Activated naive CD4-positive, alpha-beta T cell (primary cell): ENCODE results near the gene STARD8.

Source experiments
- DNase-seq, 4 experiments: peaks; one replicate each; lab custom pipeline; 2025; lab: John Stamatoyannopoulos, UW

STARD8 gene

GRCh38 chrX:68693481-68694434, 46.3 kb downstream of the STARD8 start:
- DNase-seq, result no peak

GRCh38 chrX:68694435-68695205, 47.2 kb downstream of the STARD8 start:
- DNase-seq, result no peak

GRCh38 chrX:68695206-68695845, 47.9 kb downstream of the STARD8 start:
- DNase-seq, result no peak

- no peak for DNase-seq
Observed at GRCh38 chrX:68696267-68696990, 49.0 kb downstream of the STARD8 start.

- DNase-seq, result no peak
Observed at GRCh38 chrX:68697036-68697435, 49.6 kb downstream of the STARD8 start.

- no peak for DNase-seq
Observed at GRCh38 chrX:68697465-68698125, 50.1 kb downstream of the STARD8 start.

- DNase-seq, result no peak
Observed at GRCh38 chrX:68698942-68699341, 51.5 kb downstream of the STARD8 start.

GRCh38 chrX:68699960-68700746, 52.7 kb downstream of the STARD8 start:
- no peak for DNase-seq

GRCh38 chrX:68703369-68703768, 55.9 kb downstream of the STARD8 start:
- no peak for DNase-seq

- no peak for DNase-seq
Observed at GRCh38 chrX:68703846-68704245, 56.4 kb downstream of the STARD8 start.

- DNase-seq, result no peak
Observed at GRCh38 chrX:68705986-68706385, 58.5 kb downstream of the STARD8 start.

GRCh38 chrX:68708503-68709290, 61.2 kb downstream of the STARD8 start:
- DNase-seq, result no peak

DNA sequence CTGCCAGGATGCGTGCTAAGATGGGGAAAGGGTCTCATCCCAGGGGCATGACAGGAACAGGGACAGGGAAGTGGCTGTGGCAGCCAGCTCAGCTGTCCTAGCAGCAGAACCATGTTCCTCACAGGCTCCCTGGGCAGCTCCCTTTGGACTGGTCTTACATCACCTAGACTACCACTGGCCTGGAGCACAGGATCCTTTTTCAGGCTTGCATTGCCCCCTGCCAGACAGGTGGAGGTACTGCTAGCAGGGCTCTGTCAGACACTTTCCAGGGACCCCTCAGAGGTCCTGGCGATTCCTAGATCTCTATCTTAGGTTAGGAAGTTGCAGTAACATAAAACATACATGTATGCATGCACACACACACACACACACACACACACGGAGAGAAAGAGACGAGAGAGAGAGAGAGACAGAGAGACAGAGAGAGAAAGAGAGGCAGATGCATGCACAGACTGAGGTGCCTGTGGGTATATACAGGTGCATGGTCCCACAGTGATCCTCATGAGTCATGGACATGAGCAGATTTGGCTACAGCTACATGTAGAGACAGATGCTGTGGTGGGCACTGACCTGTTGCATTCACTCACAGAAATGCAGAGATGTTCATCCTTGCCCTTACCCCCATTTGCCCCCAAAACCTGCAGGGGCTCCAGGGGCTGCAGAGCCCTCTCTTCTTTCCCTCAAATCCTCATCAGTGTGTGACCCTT, 63.6 kb downstream of the STARD8 start:
- no peak for DNase-seq

DNA sequence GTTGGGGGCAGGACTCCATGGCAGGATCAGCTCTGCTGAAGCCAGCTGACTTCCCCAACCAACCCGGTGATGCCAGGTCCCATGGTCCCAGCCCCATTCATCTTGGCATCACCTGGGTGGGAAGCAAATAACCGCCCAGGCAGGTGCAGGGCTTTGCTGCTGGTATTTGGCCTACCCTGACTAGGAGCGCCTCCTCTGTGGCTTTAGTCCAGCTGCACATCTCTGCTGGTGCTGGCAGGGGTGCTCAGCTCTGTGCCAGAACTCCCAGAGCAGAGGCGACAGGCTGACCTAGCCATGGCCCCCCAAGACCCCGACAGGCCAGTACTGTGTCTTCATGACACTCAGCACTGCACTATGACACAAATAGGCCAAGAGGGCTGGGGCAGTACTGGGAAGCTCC, 64.4 kb downstream of the STARD8 start:
- no peak for DNase-seq

- DNase-seq, result no peak
Observed at GRCh38 chrX:68714856-68715255, 67.4 kb downstream of the STARD8 start.

DNA sequence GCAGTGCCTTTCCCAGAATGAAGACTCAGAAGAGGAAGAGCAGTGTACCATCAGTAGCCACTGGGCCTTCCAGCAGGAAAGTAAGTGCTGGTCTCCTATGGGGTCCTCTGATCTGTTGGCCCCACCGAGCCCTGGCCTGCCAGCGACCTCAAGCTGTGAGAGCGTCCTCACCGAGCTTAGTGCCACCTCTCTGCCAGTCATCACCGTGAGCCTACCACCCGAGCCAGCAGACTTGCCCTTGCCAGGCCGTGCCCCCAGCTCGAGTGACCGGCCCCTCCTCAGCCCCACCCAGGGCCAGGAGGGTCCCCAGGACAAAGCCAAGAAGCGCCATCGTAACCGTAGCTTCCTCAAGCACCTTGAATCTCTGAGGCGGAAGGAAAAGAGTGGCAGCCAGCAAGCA, 69.7 kb downstream of the STARD8 start:
- DNase-seq, result no peak

DNA sequence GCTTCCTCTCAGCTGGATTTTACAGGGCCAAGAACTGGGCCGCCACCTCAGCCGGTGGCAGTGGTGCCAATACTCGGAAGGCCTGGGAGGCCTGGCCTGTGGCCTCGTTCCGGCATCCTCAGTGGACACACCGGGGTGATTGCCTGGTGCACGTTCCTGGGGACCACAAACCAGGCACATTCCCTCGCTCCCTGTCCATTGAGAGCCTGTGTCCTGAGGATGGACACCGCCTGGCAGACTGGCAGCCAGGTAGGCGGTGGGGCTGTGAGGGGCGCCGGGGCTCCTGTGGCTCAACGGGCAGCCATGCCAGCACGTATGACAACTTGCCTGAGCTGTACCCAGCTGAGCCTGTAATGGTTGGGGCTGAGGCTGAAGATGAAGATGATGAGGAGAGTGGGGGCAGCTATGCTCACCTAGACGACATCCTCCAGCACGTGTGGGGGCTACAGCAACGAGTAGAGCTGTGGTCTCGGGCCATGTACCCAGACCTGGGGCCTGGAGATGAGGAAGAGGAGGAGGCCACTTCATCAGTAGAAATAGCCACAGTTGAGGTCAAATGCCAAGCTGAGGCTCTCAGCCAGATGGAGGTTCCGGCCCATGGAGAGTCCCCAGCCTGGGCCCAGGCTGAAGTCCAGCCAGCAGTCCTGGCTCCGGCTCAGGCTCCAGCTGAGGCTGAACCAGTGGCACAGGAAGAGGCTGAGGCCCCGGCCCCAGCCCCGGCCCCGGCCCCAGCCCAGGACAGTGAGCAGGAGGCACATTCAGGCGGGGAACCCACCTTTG, 70.4 kb downstream of the STARD8 start:
- DNase-seq, result no peak

- no peak for DNase-seq
Observed at GRCh38 chrX:68718443-68718820, 71.0 kb downstream of the STARD8 start.
